ENCODE measurements around the gene RGS21. TPM values are rescaled to one million over a fixed set of nuclear protein-coding genes. Genes with fewer than 3 reads are reported as not detected.
A peak's percentile ranks its signal among the peaks of the same experiment; 100 is the strongest.
"Not testable (repeated sequence)": the region's sequence is repeated elsewhere in the genome, so short reads cannot be mapped to it uniquely, and the experiment has no call there.

RGS21 gene
- total RNA-seq, 1 donor from 2014 or later = not detected

GRCh38 chr1:192284927-192285326 lies 31.9 kb upstream of the RGS21 start:
- intact Hi-C loops (cut with DNase I) = no loop called here
- Histone ChIP-seq H3K27ac (no peak overlapping the region), H3K4me1 (no peaks in the 10 kb centered on the region), H3K36me3 (no peaks in the 10 kb centered on the region), H3K9me3 (no peaks in the 10 kb centered on the region), H3K27me3 (no peaks in the 10 kb centered on the region), H3K4me3 (no peak overlapping the region)
- DNase-seq (no peak), ATAC-seq (no peak)
- TF ChIP-seq, protein P1, sequence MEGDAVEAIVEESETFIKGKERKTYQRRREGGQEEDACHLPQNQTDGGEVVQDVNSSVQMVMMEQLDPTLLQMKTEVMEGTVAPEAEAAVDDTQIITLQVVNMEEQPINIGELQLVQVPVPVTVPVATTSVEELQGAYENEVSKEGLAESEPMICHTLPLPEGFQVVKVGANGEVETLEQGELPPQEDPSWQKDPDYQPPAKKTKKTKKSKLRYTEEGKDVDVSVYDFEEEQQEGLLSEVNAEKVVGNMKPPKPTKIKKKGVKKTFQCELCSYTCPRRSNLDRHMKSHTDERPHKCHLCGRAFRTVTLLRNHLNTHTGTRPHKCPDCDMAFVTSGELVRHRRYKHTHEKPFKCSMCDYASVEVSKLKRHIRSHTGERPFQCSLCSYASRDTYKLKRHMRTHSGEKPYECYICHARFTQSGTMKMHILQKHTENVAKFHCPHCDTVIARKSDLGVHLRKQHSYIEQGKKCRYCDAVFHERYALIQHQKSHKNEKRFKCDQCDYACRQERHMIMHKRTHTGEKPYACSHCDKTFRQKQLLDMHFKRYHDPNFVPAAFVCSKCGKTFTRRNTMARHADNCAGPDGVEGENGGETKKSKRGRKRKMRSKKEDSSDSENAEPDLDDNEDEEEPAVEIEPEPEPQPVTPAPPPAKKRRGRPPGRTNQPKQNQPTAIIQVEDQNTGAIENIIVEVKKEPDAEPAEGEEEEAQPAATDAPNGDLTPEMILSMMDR (IDR thresholded peaks at IDR 0.05) = no peak

GRCh38 chr1:192303029-192303428 lies 13.8 kb upstream of the RGS21 start:
- DNase-seq = no peak
- intact Hi-C loops (cut with DNase I) = no loop called here
- H3K27me3 ChIP-seq = no peaks in the 10 kb centered on the region
- no peak for ATAC-seq
- no peak overlapping the region for H3K27ac ChIP-seq
- H3K4me3 ChIP-seq = no peak overlapping the region
- no peaks in the 10 kb centered on the region for H3K36me3 ChIP-seq
- TF ChIP-seq, protein P1 (IDR thresholded peaks at IDR 0.05) = no peak
- no peaks in the 10 kb centered on the region for H3K9me3 ChIP-seq
- no peaks in the 10 kb centered on the region for H3K4me1 ChIP-seq

- H3K4me3 ChIP-seq; H3K9me3 ChIP-seq; H3K36me3 ChIP-seq; H3K4me1 ChIP-seq; DNase-seq; intact Hi-C loops (cut with DNase I); ATAC-seq; H3K27me3 ChIP-seq; H3K27ac ChIP-seq: not testable (repeated sequence)
Observed at GRCh38 chr1:192308314-192308713, 8.5 kb upstream of the RGS21 start.

- no peak for DNase-seq
- intact Hi-C loops (cut with DNase I) = no loop called here
- no peak for ATAC-seq
- H3K4me1 ChIP-seq = no peaks in the 10 kb centered on the region
- no peaks in the 10 kb centered on the region for H3K36me3 ChIP-seq
- H3K27me3 ChIP-seq = no peaks in the 10 kb centered on the region
- H3K4me3 ChIP-seq = no peak overlapping the region
- no peak overlapping the region for H3K27ac ChIP-seq
- H3K9me3 ChIP-seq = no peaks in the 10 kb centered on the region
- TF ChIP-seq, protein P1 (IDR thresholded peaks at IDR 0.05) = peak; percentile 27
Observed at GRCh38 chr1:192311281-192311680, 5.5 kb upstream of the RGS21 start.

GRCh38 chr1:192327997-192328396 lies 11.2 kb downstream of the RGS21 start:
- no peak overlapping the region for H3K27ac ChIP-seq
- TF ChIP-seq, protein P1 (IDR thresholded peaks at IDR 0.05) = no peak
- no peak for DNase-seq
- no peaks in the 10 kb centered on the region for H3K4me1 ChIP-seq
- no peak for ATAC-seq
- intact Hi-C loops (cut with DNase I) = no loop called here
- no peaks in the 10 kb centered on the region for H3K9me3 ChIP-seq
- H3K36me3 ChIP-seq = no peaks in the 10 kb centered on the region
- no peak overlapping the region for H3K4me3 ChIP-seq
- H3K27me3 ChIP-seq = no peaks in the 10 kb centered on the region

DNA sequence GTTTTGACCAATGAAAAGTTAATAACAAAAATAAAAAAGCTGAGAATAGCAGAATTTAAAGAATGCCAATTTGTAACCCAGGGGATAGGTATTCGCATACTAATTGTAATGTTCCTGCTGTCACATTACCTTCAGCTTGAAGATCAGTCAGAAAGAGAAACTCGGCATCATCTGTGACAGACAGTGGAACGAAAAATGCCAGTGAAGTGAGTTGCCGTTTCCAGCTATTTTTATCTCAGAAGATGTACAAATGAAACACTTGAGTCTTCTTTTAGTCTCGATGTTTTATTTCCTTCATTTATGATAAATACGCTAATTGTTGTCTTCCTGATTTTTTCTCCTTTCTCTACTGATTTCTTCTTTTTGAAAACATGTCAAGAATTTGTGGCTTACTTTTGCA lies 26.1 kb downstream of the RGS21 start:
- ATAC-seq (no peak), DNase-seq (no peak)
- no peaks in the 10 kb centered on the region for H3K27me3 ChIP-seq
- H3K36me3 ChIP-seq = no peaks in the 10 kb centered on the region
- no peak overlapping the region for H3K4me3 ChIP-seq
- H3K9me3 ChIP-seq = no peaks in the 10 kb centered on the region
- intact Hi-C loops (cut with DNase I) = no loop called here
- H3K27ac ChIP-seq = no peak overlapping the region
- no peaks in the 10 kb centered on the region for H3K4me1 ChIP-seq
- TF ChIP-seq, protein P1 (IDR thresholded peaks at IDR 0.05) = no peak
